ENCODE measurements around the gene FER.

FER gene

GRCh38 chr5:109218818-109219217 is 471.1 kb downstream of the FER start:
- no peak for DNase-seq (ENCODE audit: low spot score)
- TF ChIP-seq CTCF (IDR thresholded peaks at IDR 0.05; ENCODE audit: borderline replicate concordance, control extremely low read depth, extremely low read depth, insufficient read depth, missing control alignments) = no peak
- in situ Hi-C loops (cut with MboI; ENCODE audit: low sequenced_read_pairs, unreplicated experiment) = no loop called here

- DNase-seq (ENCODE audit: low spot score) = no peak
- TF ChIP-seq CTCF (IDR thresholded peaks at IDR 0.05; ENCODE audit: borderline replicate concordance, control extremely low read depth, extremely low read depth, insufficient read depth, missing control alignments) = no peak
- in situ Hi-C loops (cut with MboI; ENCODE audit: low sequenced_read_pairs, unreplicated experiment) = no loop called here
Measured at GRCh38 chr5:109223531-109223930, 475.8 kb downstream of the FER start.

- no peak for TF ChIP-seq CTCF (IDR thresholded peaks at IDR 0.05; ENCODE audit: borderline replicate concordance, control extremely low read depth, extremely low read depth, insufficient read depth, missing control alignments)
- in situ Hi-C loops (cut with MboI; ENCODE audit: low sequenced_read_pairs, unreplicated experiment) = no loop called here
- no peak for DNase-seq (ENCODE audit: low spot score)
Measured at GRCh38 chr5:109224276-109224882, 476.7 kb downstream of the FER start.

GRCh38 chr5:109225716-109226625 is 478.3 kb downstream of the FER start:
- TF ChIP-seq CTCF (IDR thresholded peaks at IDR 0.05; ENCODE audit: borderline replicate concordance, control extremely low read depth, extremely low read depth, insufficient read depth, missing control alignments) = no peak
- no peak for DNase-seq (ENCODE audit: low spot score)
- in situ Hi-C loops (cut with MboI; ENCODE audit: low sequenced_read_pairs, unreplicated experiment) = no loop called here

- no peak for TF ChIP-seq CTCF (IDR thresholded peaks at IDR 0.05; ENCODE audit: borderline replicate concordance, control extremely low read depth, extremely low read depth, insufficient read depth, missing control alignments)
- no peak for DNase-seq (ENCODE audit: low spot score)
- in situ Hi-C loops (cut with MboI; ENCODE audit: low sequenced_read_pairs, unreplicated experiment) = no loop called here
Measured at GRCh38 chr5:109230369-109230768, 482.7 kb downstream of the FER start.

GRCh38 chr5:109231331-109231730 is 483.6 kb downstream of the FER start:
- in situ Hi-C loops (cut with MboI; ENCODE audit: low sequenced_read_pairs, unreplicated experiment) = no loop called here
- no peak for DNase-seq (ENCODE audit: low spot score)
- no peak for TF ChIP-seq CTCF (IDR thresholded peaks at IDR 0.05; ENCODE audit: borderline replicate concordance, control extremely low read depth, extremely low read depth, insufficient read depth, missing control alignments)
